ENCODE measurements around the gene CDH13. TPM values are rescaled to one million over a fixed set of nuclear protein-coding genes. Genes with fewer than 3 reads are reported as not detected.

Gene CDH13
- total RNA-seq, 1 experiment from 2014 or later: 2.1 TPM

DNA sequence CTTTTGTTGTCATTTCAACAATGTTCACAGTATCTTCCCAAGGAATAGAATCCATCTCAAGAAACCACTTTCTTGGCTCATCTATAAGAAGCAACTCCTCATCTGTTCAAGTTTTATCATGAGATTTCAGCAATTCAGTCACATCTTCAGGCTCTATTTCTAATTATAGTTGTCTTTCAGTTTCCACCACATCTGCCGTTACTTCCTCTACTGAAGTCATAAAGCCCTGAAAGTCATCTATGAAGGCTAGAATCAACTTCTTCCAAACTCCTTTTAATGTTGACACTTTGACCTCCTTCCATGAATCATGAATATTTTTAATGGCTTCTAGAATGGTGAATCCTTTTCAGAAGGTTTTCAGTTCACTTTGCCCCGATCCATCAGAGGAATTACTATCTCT is 102.1 kb downstream of the CDH13 start:
- Histone ChIP-seq H3K27me3 (replicated peaks; ENCODE audit: insufficient read depth, low read depth, low read length, poor library complexity) (peaks cover 21% of the 10 kb centered on the region), H3K9me3 (ENCODE audit: low read depth, low read length, poor library complexity, severe bottlenecking) (no peaks in the 10 kb centered on the region), H3K36me3 (ENCODE audit: insufficient read depth, low read length, poor library complexity, severe bottlenecking) (no peaks in the 10 kb centered on the region), H3K4me3 (ENCODE audit: low read depth, low read length, poor library complexity, severe bottlenecking) (no peak overlapping the region), H3K27ac (ENCODE audit: low read depth, low read length, poor library complexity, severe bottlenecking) (no peak overlapping the region), H3K4me1 (ENCODE audit: insufficient read depth, low read length, poor library complexity, severe bottlenecking) (no peaks in the 10 kb centered on the region)
- intact Hi-C loops (cut with micrococcal nuclease; ENCODE audit: unreplicated experiment): no loop called here
- DNase-seq (ENCODE audit: low spot score): no peak
- CTCF ChIA-PET: no interaction called here
- no peak for TF ChIP-seq EZH2 (IDR thresholded peaks at IDR 0.05; ENCODE audit: borderline replicate concordance, low read depth, low read length, poor library complexity, severe bottlenecking)
- no peak for TF ChIP-seq CTCF (conservative IDR thresholded peaks at IDR 0.05; ENCODE audit: low read depth, low read length)
- POLR2A ChIA-PET (ENCODE audit: low non-redundant PET): no interaction called here
- no TSS peak for BruUV-seq (replicated peaks)

DNA sequence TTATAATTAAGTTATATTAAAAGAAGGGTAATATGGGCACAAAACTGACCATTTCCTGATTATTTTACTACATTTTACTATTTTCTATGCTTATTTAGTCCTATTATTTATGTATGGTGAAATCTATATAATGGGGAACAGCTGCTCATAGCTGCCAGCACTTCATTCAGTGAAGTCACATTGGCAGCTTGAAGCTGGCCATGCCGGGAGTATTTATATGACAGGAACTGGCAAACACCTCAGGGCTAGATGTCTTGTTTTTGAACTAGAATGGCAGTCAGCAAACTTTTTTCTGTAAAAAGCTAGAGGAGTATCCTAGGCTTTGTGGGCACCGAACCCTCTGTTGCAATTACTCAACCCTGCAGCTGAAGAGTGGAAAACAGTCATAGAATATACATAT is 104.1 kb downstream of the CDH13 start:
- Histone ChIP-seq H3K4me3 (ENCODE audit: low read depth, low read length, poor library complexity, severe bottlenecking) (no peak overlapping the region), H3K27me3 (replicated peaks; ENCODE audit: insufficient read depth, low read depth, low read length, poor library complexity) (peaks cover 22% of the 10 kb centered on the region), H3K27ac (ENCODE audit: low read depth, low read length, poor library complexity, severe bottlenecking) (no peak overlapping the region), H3K4me1 (ENCODE audit: insufficient read depth, low read length, poor library complexity, severe bottlenecking) (no peaks in the 10 kb centered on the region), H3K36me3 (ENCODE audit: insufficient read depth, low read length, poor library complexity, severe bottlenecking) (no peaks in the 10 kb centered on the region), H3K9me3 (ENCODE audit: low read depth, low read length, poor library complexity, severe bottlenecking) (no peaks in the 10 kb centered on the region)
- CTCF ChIA-PET: no interaction called here
- TF ChIP-seq EZH2 (IDR thresholded peaks at IDR 0.05; ENCODE audit: borderline replicate concordance, low read depth, low read length, poor library complexity, severe bottlenecking) (no peak), CTCF (conservative IDR thresholded peaks at IDR 0.05; ENCODE audit: low read depth, low read length) (no peak)
- DNase-seq (ENCODE audit: low spot score): no peak
- intact Hi-C loops (cut with micrococcal nuclease; ENCODE audit: unreplicated experiment): no loop called here
- POLR2A ChIA-PET (ENCODE audit: low non-redundant PET): no interaction called here
- no TSS peak for BruUV-seq (replicated peaks)

- no peak for DNase-seq (ENCODE audit: low spot score)
- peaks cover 30% of the 10 kb centered on the region for H3K27me3 ChIP-seq (replicated peaks; ENCODE audit: insufficient read depth, low read depth, low read length, poor library complexity)
- H3K4me1 ChIP-seq (ENCODE audit: insufficient read depth, low read length, poor library complexity, severe bottlenecking): no peaks in the 10 kb centered on the region
- H3K36me3 ChIP-seq (ENCODE audit: insufficient read depth, low read length, poor library complexity, severe bottlenecking): no peaks in the 10 kb centered on the region
- TF ChIP-seq CTCF (conservative IDR thresholded peaks at IDR 0.05; ENCODE audit: low read depth, low read length): no peak
- no peak for TF ChIP-seq EZH2 (IDR thresholded peaks at IDR 0.05; ENCODE audit: borderline replicate concordance, low read depth, low read length, poor library complexity, severe bottlenecking)
- BruUV-seq (replicated peaks): no TSS peak
- H3K4me3 ChIP-seq (ENCODE audit: low read depth, low read length, poor library complexity, severe bottlenecking): no peak overlapping the region
- no peak overlapping the region for H3K27ac ChIP-seq (ENCODE audit: low read depth, low read length, poor library complexity, severe bottlenecking)
- CTCF ChIA-PET: no interaction called here
- intact Hi-C loops (cut with micrococcal nuclease; ENCODE audit: unreplicated experiment): no loop called here
- H3K9me3 ChIP-seq (ENCODE audit: low read depth, low read length, poor library complexity, severe bottlenecking): no peaks in the 10 kb centered on the region
- POLR2A ChIA-PET (ENCODE audit: low non-redundant PET): no interaction called here
Measured at GRCh38 chr16:82732461-82732860, 105.7 kb downstream of the CDH13 start.

Measured in A673 (cell line).